DOHH2 (cell line): ENCODE measurements around the gene ECHDC1.

ENCODE experiments used
- CTCF ChIP-seq: fragments of 200-600 bp; sonication (generic); IDR thresholded peaks from one replicate; pipeline ENCODE4 v1.5.1; 2014; ENCODE audit warnings: antibody characterized with exemption, mild to moderate bottlenecking, low read depth, low read length; ENCODE audit not compliant: poor library complexity, severe bottlenecking
- EZH2phosphoT487 ChIP-seq: fragments of 200-600 bp; sonication (generic); IDR thresholded peaks from 2 replicates; pipeline ENCODE4 v1.6.1; 2017; ENCODE audit warnings: borderline replicate concordance, mild to moderate bottlenecking, antibody characterized with exemption, low read length, moderate library complexity, mixed read lengths

GRCh38 chr6:127305741-127306140, 37.7 kb downstream of the ECHDC1 start:
- TF ChIP-seq CTCF (no peak), EZH2phosphoT487 (no peak)
